Endothelial cell of umbilical vein (primary cell): ENCODE results near the gene EPN1. TPM values are rescaled to one million over a fixed set of nuclear protein-coding genes. Genes with fewer than 3 reads are reported as not detected.

Experiments
- BruUV-seq: library from RNA; stranded (reverse); fragments of 400-500 nt; replicated peaks from 2 replicates; lab custom pipeline; 2021; lab: Mats Ljungman, UMichigan
- CTCF ChIA-PET: fragments of 300-600, 350-600 bp; sonication (Branson Sonifier 250); formaldehyde crosslinking; loops from one replicate; lab custom pipeline; 2021; ENCODE audit warnings: antibody characterized with exemption, inconsistent platforms; lab: Charles Lee
- POLR2A ChIA-PET: fragments of 300-600, 350-600 bp; sonication (Branson Sonifier 250); formaldehyde crosslinking; loops from one replicate; lab custom pipeline; 2021; ENCODE audit warnings: antibody characterized with exemption, inconsistent platforms; lab: Charles Lee
- DNase-seq: peaks from one replicate; pipeline ENCODE4 v3.0.0-alpha.2; 2011; ENCODE audit warnings: low read depth, low spot score
- FAIRE-seq: peaks from 2 replicates; lab custom pipeline; 2011; peaks lifted over from hg19 to GRCh38; lab: Jason Lieb, UNC
- H2AFZ ChIP-seq: 2 replicates; pipeline ENCODE4 v1.6.0; 2012; ENCODE audit warnings: low read depth, low read length, control low read depth, inconsistent platforms
- H3K27ac ChIP-seq: 2 replicates; pipeline ENCODE4 v1.5.1; 2011; ENCODE audit warnings: low read depth, mild to moderate bottlenecking, control low read depth, low read length, moderate library complexity; ENCODE audit not compliant: insufficient read depth
- H3K27me3 ChIP-seq, 2 experiments: 2 replicates each; pipeline versions ENCODE4 v1.6.0 to v1.6.1; 2011; ENCODE audit warnings: low read length in 2 of 2, mixed read lengths in 1 of 2; ENCODE audit not compliant: control insufficient read depth in 2 of 2, insufficient read depth in 2 of 2
- H3K36me3 ChIP-seq, 2 experiments: 2 replicates in 1 of 2; 3 replicates in 1 of 2; pipeline ENCODE4 v1.5.1; 2011; ENCODE audit warnings: low read length in 2 of 2, mild to moderate bottlenecking in 1 of 2, moderate library complexity in 1 of 2; ENCODE audit not compliant: control insufficient read depth in 2 of 2, insufficient read depth in 2 of 2; ENCODE audit errors: extremely low read depth in 1 of 2
- H3K4me1 ChIP-seq: 3 replicates; pipeline ENCODE4 v1.5.1; 2011; ENCODE audit warnings: mild to moderate bottlenecking, low read length; ENCODE audit not compliant: control insufficient read depth, insufficient read depth; ENCODE audit errors: extremely low read depth
- H3K4me2 ChIP-seq: 2 replicates; pipeline ENCODE4 v1.6.1; 2011; ENCODE audit warnings: low read length, control low read depth, mixed read lengths; ENCODE audit not compliant: insufficient read depth
- H3K4me3 ChIP-seq, 3 experiments: fragments of 200-600 bp in 1 of 3; sonication (generic), shearing (Covaris generic) in 1 of 3; replicated peaks in 1 of 3; 2 replicates each; pipeline ENCODE4 v1.5.1; 2011 to 2016; ENCODE audit warnings: control low read depth in 3 of 3, low read length in 3 of 3, mild to moderate bottlenecking in 2 of 3, inconsistent platforms in 1 of 3, low read depth in 1 of 3, moderate library complexity in 1 of 3; ENCODE audit not compliant: insufficient read depth in 1 of 3
- H3K79me2 ChIP-seq: 2 replicates; pipeline ENCODE4 v1.6.0; 2012; ENCODE audit warnings: low read length, inconsistent platforms; ENCODE audit not compliant: control insufficient read depth, insufficient read depth
- H3K9ac ChIP-seq: replicated peaks from 2 replicates; pipeline ENCODE3; 2011; ENCODE audit warnings: low read length, control low read depth; ENCODE audit not compliant: insufficient read depth; ENCODE audit errors: extremely low read depth
- H3K9me1 ChIP-seq: replicated peaks from 3 replicates; pipeline ENCODE4 v1.6.0; 2011; ENCODE audit warnings: mild to moderate bottlenecking, low read length; ENCODE audit not compliant: control insufficient read depth, insufficient read depth; ENCODE audit errors: extremely low read depth
- H3K9me3 ChIP-seq: replicated peaks from 2 replicates; pipeline ENCODE4 v1.5.1; 2012; ENCODE audit warnings: low read length, inconsistent platforms; ENCODE audit not compliant: control insufficient read depth, insufficient read depth
- H4K20me1 ChIP-seq: replicated peaks from 2 replicates; pipeline ENCODE3; 2011; ENCODE audit warnings: mild to moderate bottlenecking, low read length; ENCODE audit not compliant: control insufficient read depth, insufficient read depth; ENCODE audit errors: extremely low read depth
- CTCF ChIP-seq, 2 donors: IDR thresholded peaks; 1 replicate in 1 of 2; 2 replicates in 1 of 2; pipeline ENCODE4 v1.5.1; 2011; ENCODE audit warnings: low read length in 2 of 2, mild to moderate bottlenecking in 2 of 2, moderate library complexity in 2 of 2, control low read depth in 1 of 2, inconsistent platforms in 1 of 2, low read depth in 1 of 2; ENCODE audit not compliant: insufficient read depth in 1 of 2; ENCODE audit errors: extremely low read depth in 1 of 2
- EZH2 ChIP-seq: IDR thresholded peaks from 2 replicates; pipeline ENCODE4 v1.6.1; 2012; ENCODE audit warnings: borderline replicate concordance, low read depth, mild to moderate bottlenecking, moderate library complexity, low read length, inconsistent platforms; ENCODE audit not compliant: severe bottlenecking
- FOS ChIP-seq: IDR thresholded peaks from 2 replicates; pipeline ENCODE4 v1.6.1; 2011; ENCODE audit warnings: mild to moderate bottlenecking, low read length, moderate library complexity, borderline replicate concordance; ENCODE audit not compliant: insufficient read depth
- GATA2 ChIP-seq: IDR thresholded peaks from 2 replicates; pipeline ENCODE4 v1.7.0; 2011; ENCODE audit warnings: low read depth, mild to moderate bottlenecking, moderate library complexity, mixed read lengths, low read length; ENCODE audit not compliant: insufficient read length, insufficient read depth
- JUN ChIP-seq: IDR thresholded peaks from 2 replicates; pipeline ENCODE4 v1.6.1; 2011; ENCODE audit warnings: borderline replicate concordance, low read depth; ENCODE audit not compliant: insufficient read length, insufficient read depth
- MYC ChIP-seq: IDR thresholded peaks from one replicate; pipeline ENCODE4 v1.6.1; 2011; ENCODE audit warnings: mild to moderate bottlenecking, low read depth, low read length
- POLR2A ChIP-seq: IDR thresholded peaks from 2 replicates; pipeline ENCODE4 v1.6.1; 2012; ENCODE audit warnings: low read depth, mild to moderate bottlenecking, control low read depth, low read length
- POLR2AphosphoS5 ChIP-seq: IDR thresholded peaks from 2 replicates; pipeline ENCODE4 v1.6.1; 2012; ENCODE audit warnings: low read depth, mild to moderate bottlenecking, control low read depth, low read length, moderate library complexity; ENCODE audit not compliant: insufficient read depth
- dilution Hi-C: fragments of 300-500 bp; cut with MboI; formaldehyde crosslinking; loops from one replicate; pipeline ENCODE4 v1.15.0; 2019; ENCODE audit warnings: low sequenced_read_pairs; ENCODE audit not compliant: extremely low pct_ligation_motif_present
- intact Hi-C: fragments of 100-400 bp; cut with micrococcal nuclease; formaldehyde crosslinking; loops from one replicate; pipeline ENCODE4 v1.10.0; 2022
- polyA plus RNA-seq, 4 experiments: library from polyadenylated mRNA; depleted of rRNA in 3 of 4; stranded (reverse) in 3 of 4; unstranded in 1 of 4; fragments of >200 nt; gene quantifications; 2 replicates each; pipeline versions ENCODE4 v1.2.1 to v1.2.3, GENCODE V29; 2011 to 2012; ENCODE audit warnings: missing spikeins in 1 of 4
- total RNA-seq: library from RNA; stranded (reverse); gene quantifications from 2 replicates; pipeline ENCODE4 v1.2.3, GENCODE V29; 2021
- TF ChIP-seq, protein P1 (sequence below): IDR thresholded peaks from 2 replicates; pipeline ENCODE4 v1.6.1; 2011; ENCODE audit not compliant: insufficient read depth, insufficient read length

The EPN1 gene
- total and polyA plus RNA-seq, 2 donors (not counting 3 experiments of a cell fraction or from before 2014, with no cell fraction given) = 87.2 to 138 TPM

DNA sequence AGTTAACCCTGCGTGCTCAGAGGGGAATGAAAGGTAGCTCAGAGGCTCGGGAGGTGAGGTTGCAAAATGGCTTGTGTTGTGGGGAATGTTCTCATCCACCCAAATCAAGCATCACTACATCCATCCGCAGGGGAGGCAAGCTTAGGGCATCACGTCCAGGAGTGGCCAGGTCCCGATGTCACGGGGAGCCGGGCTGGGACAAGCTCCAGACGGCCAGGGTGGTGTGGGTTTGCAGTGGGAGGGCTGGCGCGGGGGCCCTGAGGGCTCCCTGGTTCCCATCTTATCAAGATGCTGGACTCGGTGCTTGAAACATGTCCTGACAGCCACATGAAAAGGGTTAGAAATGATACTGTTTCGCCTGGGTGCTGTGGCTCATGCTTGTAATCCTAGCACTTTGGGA lies 25.8 kb downstream of the EPN1 start:
- Histone ChIP-seq H4K20me1 (no peaks in the 10 kb centered on the region), H3K27ac (no peak overlapping the region), H3K9ac (no peak overlapping the region), H3K9me3 (no peaks in the 10 kb centered on the region), H3K79me2 (no peaks in the 10 kb centered on the region), H3K27me3 (no peaks in the 10 kb centered on the region), H3K4me2 (no peak overlapping the region), H3K36me3 (peaks cover 0 to 19% of the 10 kb centered on the region in 2 experiments), H2AFZ (no peak overlapping the region), H3K4me3 (no peak overlapping the region), H3K4me1 (no peaks in the 10 kb centered on the region), H3K9me1 (no peaks in the 10 kb centered on the region)
- DNase-seq (no peak), FAIRE-seq (no peak)
- TF ChIP-seq CTCF (IDR thresholded peaks at IDR 0.05; ENCODE audit: extremely low read depth in 1 of 2, insufficient read depth in 1 of 2, low read depth in 1 of 2, low read length in 2 of 2) (no peak), POLR2A (no peak), EZH2 (no peak), JUN (no peak), GATA2 (no peak), FOS (no peak), POLR2AphosphoS5 (no peak), MYC (no peak)
- TF ChIP-seq, protein P1, sequence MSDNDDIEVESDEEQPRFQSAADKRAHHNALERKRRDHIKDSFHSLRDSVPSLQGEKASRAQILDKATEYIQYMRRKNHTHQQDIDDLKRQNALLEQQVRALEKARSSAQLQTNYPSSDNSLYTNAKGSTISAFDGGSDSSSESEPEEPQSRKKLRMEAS = no peak
- intact Hi-C loops = loop anchor here (10.0 kb wide), 1 partner anchor 634 kb away; no protein-coding TSS in a partner anchor
- CTCF ChIA-PET = no interaction called here
- dilution Hi-C loops = no loop called here
- BruUV-seq = no TSS peak
- POLR2A ChIA-PET = no interaction called here
